IPS-20b (cell line): ENCODE measurements around the gene TRPM5.

ENCODE experiments used
- H3K27ac ChIP-seq: one replicate; pipeline ENCODE4 v1.5.1; 2013; ENCODE audit warnings: low read length
- H3K27me3 ChIP-seq: 2 replicates; pipeline ENCODE4 v1.6.1; 2013; ENCODE audit warnings: mild to moderate bottlenecking, low read length, inconsistent platforms; ENCODE audit not compliant: insufficient read depth
- H3K36me3 ChIP-seq: 2 replicates; pipeline ENCODE4 v1.6.1; 2013; ENCODE audit warnings: low read depth, mild to moderate bottlenecking, inconsistent platforms, low read length, moderate library complexity; ENCODE audit not compliant: insufficient read depth
- H3K4me1 ChIP-seq: 2 replicates; pipeline ENCODE4 v1.6.1; 2013; ENCODE audit warnings: mild to moderate bottlenecking, control low read depth, inconsistent platforms, low read length, moderate library complexity; ENCODE audit not compliant: insufficient read depth
- H3K4me3 ChIP-seq: 2 replicates; pipeline ENCODE4 v1.5.1; 2013; ENCODE audit warnings: mild to moderate bottlenecking, low read length, inconsistent platforms
- H3K9ac ChIP-seq: 2 replicates; pipeline ENCODE4 v1.6.1; 2013; ENCODE audit warnings: low read depth, mild to moderate bottlenecking, inconsistent platforms, low read length, moderate library complexity
- H3K9me3 ChIP-seq: 2 replicates; pipeline ENCODE4 v1.6.1; 2013; ENCODE audit warnings: mild to moderate bottlenecking, low read depth, low read length, inconsistent platforms; ENCODE audit not compliant: insufficient read depth

Gene TRPM5

DNA sequence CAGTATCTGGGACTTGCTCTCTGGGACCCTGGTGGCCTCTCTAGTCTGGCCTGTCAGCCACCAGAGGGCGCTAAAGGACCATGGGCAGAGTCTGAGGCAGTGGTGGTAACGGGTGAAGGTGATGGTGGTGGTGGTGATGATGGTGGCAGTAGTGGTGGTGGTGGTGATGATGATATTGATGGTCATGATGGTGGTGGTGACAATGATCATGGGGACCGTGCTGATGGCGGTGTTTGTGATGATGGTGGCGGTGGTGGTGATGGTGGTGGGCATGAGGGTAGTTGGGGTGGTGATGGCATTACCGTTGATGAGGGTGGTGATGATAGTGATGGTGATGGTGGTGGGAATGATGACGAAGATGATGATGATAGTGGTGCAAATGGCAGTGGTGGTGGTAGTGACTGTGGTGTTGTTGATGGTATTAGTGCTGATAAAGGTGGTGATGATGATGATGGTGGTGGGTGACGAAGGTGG is 16.0 kb downstream of the TRPM5 start:
- H3K9ac ChIP-seq, result no peak overlapping the region
- H3K27ac ChIP-seq, result no peak overlapping the region
- H3K4me1 ChIP-seq, result no peaks in the 10 kb centered on the region
- peaks cover 7% of the 10 kb centered on the region; the same call in 1 of the 2 replicates for H3K9me3 ChIP-seq
- no peaks in the 10 kb centered on the region for H3K36me3 ChIP-seq
- no peak overlapping the region for H3K4me3 ChIP-seq
- H3K27me3 ChIP-seq, result no peaks in the 10 kb centered on the region

DNA sequence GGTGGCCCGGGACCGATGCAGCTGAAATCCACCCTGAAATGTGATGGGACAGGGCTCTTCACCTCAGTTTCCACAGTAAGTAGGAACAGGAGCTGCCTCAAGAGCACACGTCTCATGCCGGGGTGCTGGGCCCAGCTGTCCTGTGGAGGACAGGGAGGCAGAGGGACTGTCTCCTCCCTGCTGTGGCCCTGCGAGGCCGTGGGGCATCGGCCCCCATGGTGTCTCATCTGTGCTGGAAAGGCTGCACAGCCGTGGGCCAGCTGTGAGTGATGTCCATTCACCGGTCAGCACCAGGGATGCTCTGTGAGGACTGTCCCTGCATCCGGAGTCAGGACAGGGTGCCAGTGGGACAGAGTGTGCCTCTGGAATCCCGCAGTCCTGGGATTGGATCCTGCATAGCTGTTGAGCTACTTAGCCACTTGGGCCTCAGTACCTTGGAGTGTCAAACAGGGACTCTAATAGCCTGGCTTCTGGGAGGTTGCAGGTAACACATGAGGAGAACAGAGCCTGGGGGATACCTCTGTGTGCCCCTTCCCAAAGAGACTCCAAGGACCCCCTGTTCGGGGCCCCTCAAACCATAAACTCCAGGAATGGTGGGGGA is 16.5 kb downstream of the TRPM5 start:
- Histone ChIP-seq H3K4me1 (no peaks in the 10 kb centered on the region), H3K9ac (no peak overlapping the region), H3K27ac (no peak overlapping the region), H3K36me3 (no peaks in the 10 kb centered on the region), H3K4me3 (no peak overlapping the region), H3K9me3 (peaks cover 7% of the 10 kb centered on the region; the same call in 1 of the 2 replicates), H3K27me3 (no peaks in the 10 kb centered on the region)

DNA sequence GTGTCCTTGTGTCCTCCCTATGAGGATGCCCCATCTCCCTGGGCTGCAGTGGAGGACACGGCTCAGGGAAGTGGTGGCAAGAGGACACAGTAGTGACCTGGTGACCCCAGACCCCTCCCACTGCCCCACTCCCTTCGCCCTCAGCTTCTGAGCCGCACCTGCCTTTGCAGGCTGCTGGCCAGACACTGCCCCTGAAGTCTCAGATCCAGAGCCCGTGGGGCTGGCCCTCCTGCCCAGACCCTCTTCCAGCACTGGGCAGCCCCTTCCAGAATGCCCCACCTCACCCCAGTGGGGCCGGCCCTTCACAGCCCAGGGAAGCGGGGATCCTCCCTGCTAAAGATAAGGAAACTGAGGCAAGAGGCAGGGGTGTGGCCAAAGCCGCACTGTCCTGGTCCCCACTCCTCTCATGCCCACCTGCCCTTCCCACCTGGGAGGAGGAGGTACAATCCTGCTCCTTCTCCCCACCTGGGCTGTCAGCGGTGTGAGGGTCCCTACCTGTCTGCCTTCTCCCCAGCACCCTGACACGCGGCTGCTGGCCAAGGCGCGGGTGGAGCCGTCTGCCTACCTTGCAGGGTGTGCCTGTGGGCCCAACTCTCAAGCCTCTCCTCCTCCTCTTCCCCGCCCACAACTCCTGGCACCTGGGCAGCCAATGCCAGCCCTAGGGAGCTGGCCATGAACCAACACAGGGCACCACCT is 17.3 kb downstream of the TRPM5 start:
- Histone ChIP-seq H3K36me3 (no peaks in the 10 kb centered on the region), H3K4me1 (no peaks in the 10 kb centered on the region), H3K9me3 (peaks cover 7% of the 10 kb centered on the region; the same call in 1 of the 2 replicates), H3K4me3 (no peak overlapping the region), H3K9ac (no peak overlapping the region), H3K27me3 (no peaks in the 10 kb centered on the region), H3K27ac (no peak overlapping the region)

DNA sequence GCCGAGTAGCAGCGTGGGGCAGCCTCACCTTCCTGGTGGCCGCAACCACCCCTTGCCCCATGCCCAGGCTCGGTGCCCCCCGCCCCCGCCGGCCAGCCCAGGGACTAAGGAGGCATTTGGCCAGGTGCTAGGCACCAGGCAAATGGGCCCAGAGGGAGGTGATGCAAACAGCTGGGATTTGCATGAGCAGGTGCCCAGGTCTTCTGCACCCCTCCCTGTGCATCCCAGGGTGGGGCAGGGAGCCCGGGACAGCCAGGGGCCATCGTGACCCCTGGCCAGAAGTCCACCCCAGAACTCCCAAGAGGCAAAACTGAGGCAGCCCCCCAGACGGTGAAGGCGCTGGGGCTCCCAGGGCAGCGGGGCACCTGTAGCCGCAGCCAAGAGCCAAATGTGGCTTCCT is 18.1 kb downstream of the TRPM5 start:
- no peaks in the 10 kb centered on the region for H3K36me3 ChIP-seq
- peaks cover 7% of the 10 kb centered on the region; the same call in 1 of the 2 replicates for H3K9me3 ChIP-seq
- no peak overlapping the region for H3K27ac ChIP-seq

DNA sequence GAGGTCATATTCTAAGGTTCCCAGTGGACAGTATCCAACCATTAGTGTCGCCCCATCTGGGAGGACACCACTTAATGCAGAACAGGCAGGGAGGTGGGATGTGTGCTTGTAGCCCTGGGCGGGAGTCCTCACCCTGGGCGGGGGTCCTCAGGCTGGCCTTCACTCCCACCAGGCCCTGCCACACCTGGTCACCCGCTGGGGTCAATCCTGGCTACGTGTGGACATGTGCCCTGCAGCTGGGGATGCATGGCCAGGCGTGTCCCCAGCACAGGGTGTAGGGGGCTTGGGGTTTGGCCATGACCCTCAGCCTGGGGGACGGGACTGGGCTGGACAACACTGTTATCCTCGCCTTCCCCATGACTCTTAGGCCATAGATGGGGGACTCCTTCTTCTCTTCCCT is 18.8 kb downstream of the TRPM5 start:
- Histone ChIP-seq H3K4me1 (no peaks in the 10 kb centered on the region), H3K36me3 (no peaks in the 10 kb centered on the region), H3K4me3 (no peak overlapping the region), H3K9ac (no peak overlapping the region), H3K27me3 (no peaks in the 10 kb centered on the region), H3K27ac (no peak overlapping the region), H3K9me3 (peaks cover 7% of the 10 kb centered on the region; the same call in 1 of the 2 replicates)

More for the DNA sequence above, 18.1 kb downstream of the TRPM5 start:
- Histone ChIP-seq H3K4me3 (no peak overlapping the region), H3K27me3 (no peaks in the 10 kb centered on the region), H3K4me1 (no peaks in the 10 kb centered on the region), H3K9ac (no peak overlapping the region)

DNA sequence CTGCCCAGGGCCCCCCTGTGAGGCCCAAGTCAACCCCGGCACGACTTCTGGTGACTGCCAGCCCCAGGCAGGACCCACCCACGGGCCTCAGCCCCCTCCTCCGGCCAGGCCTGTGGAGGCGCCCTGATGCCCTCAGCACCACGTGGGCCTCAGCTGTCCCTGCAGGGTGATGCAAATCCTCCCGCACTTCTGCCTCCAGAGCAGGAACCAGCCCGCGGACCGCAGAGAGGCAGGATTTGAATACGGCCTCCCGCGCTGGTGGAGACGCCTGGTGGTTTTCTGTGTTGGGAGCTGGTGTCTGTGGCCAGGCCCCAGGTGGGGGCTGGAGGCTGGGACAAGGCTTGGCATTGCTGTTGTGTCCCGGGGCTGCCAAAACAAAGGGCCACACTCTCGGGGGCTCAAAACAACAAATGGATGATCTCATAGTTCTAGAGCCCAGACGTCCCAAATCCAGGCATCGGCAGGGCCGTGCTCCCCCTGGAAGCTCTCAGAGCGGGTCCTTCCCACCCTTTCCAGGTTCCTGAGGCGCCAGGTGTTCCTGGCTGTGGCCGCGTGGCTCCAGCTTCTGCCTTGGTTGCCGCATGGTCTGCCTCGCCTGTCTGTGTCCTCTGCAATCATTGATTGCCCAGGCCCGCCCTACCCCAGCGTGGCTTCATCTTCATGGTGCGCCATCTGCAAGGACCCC is 19.4 kb downstream of the TRPM5 start:
- no peak overlapping the region for H3K27ac ChIP-seq
- no peaks in the 10 kb centered on the region for H3K36me3 ChIP-seq
- no peak overlapping the region for H3K9ac ChIP-seq
- no peaks in the 10 kb centered on the region for H3K4me1 ChIP-seq
- no peaks in the 10 kb centered on the region; the same call in 1 of the 2 replicates for H3K27me3 ChIP-seq
- H3K4me3 ChIP-seq, result no peak overlapping the region
- H3K9me3 ChIP-seq, result peaks cover 5% of the 10 kb centered on the region; the same call in 1 of the 2 replicates

DNA sequence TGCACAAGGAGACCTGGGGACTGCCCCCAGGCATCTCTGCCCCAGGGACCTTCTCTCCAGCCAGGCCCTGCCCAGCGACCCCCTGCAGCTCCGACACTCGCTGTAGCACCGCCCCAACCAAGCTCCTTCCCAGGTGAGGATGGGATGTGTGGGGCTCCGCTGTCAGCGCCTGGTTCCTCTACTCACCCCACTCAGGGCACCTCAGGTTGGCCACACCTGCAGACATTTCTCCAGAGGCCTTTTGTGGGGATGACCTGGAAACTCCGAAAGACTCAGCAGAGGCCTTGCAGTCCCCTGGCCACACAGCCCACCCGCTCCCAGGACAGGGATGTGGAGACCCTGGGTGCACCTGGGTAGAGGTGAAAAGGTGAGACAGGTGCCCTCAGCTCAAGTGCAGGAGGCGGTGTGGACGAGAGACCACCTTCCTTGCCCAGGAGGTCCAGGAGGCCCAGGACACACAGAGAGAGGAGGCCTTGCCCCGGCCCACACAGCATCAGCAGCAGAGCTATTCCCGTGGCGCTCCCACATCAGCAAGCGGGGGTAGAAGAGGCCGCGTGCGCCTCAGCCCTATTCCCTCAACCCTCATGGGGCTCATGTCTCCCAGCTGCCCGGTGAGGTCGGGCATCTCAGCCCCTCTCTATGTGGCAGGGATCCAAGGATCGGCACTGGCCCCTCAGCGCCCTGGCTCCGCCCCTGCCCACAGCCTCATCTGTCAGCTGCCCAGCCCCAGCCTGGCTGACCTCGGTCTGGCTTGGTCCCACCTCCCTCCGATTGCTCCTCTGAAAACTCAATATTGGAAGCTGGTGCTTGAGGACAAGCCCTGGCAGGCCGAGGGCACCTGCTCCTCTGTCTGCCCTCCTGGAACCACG is 20.9 kb downstream of the TRPM5 start:
- Histone ChIP-seq H3K27me3 (no peaks in the 10 kb centered on the region; the same call in 1 of the 2 replicates), H3K9ac (no peak overlapping the region), H3K27ac (no peak overlapping the region), H3K9me3 (no peaks in the 10 kb centered on the region), H3K4me3 (no peak overlapping the region), H3K4me1 (no peaks in the 10 kb centered on the region), H3K36me3 (no peaks in the 10 kb centered on the region)

DNA sequence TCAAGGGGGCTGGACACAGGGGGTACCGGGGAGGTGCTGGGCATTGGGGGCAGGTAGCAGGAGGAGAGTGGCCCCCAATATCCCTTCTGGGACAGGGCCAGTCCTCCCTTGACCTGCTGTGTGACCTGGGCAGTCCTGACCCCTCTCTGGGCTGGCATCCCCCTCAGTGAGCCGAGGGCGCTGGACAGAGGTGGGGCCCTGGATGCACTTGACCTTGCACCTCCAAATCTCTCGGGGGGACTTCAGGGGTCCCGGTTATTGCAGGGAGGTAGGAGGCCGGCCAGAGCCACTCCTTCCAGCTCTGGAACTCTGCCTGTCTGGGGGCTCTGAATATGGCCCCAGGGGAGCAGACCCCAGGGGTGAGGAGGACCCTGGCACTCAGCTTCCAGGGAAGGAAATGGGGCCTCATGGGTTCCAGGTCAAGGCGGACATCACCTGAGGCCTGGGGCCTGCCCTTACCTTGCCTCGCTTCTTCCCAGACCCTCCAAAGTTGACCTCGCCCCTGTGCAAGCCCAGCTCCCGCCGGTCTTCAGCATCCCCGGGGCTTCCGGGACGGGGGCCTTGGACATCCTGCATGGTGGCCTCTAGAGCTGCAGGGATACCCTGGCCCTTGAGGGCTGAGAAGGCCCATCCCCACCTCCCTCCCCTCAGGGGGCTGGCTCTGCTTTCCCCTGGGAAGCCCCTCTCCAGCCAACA is 21.7 kb downstream of the TRPM5 start:
- H3K27ac ChIP-seq, result no peak overlapping the region
- H3K4me1 ChIP-seq, result no peaks in the 10 kb centered on the region
- no peaks in the 10 kb centered on the region; the same call in 1 of the 2 replicates for H3K27me3 ChIP-seq
- no peak overlapping the region for H3K9ac ChIP-seq
- H3K9me3 ChIP-seq, result no peaks in the 10 kb centered on the region
- no peak overlapping the region for H3K4me3 ChIP-seq
- no peaks in the 10 kb centered on the region for H3K36me3 ChIP-seq

DNA sequence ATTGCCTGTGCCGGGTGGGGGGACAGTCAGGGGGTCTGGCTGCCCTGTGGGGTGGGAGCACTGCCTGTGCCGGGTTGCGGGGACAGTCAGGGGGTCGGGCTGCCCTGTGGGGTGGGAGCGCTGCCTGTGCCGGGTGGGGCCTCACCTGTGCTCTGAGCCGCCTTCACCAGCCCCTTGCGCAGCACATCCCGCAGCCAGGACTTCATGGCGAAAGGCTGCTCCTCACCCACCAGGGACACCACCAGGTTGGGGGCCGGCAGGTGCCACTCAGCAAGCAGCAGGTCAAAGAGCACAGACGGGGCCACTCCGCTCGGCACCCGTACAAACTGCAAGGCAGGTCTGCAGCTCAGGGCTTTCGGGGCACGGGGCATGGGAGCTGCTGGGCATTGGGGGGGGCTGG is 22.3 kb downstream of the TRPM5 start:
- no peak overlapping the region for H3K4me3 ChIP-seq
- H3K9ac ChIP-seq, result no peak overlapping the region
- no peak overlapping the region for H3K27ac ChIP-seq
- H3K9me3 ChIP-seq, result no peaks in the 10 kb centered on the region
- no peaks in the 10 kb centered on the region for H3K36me3 ChIP-seq
- H3K4me1 ChIP-seq, result no peaks in the 10 kb centered on the region
- H3K27me3 ChIP-seq, result no peaks in the 10 kb centered on the region; the same call in 1 of the 2 replicates

DNA sequence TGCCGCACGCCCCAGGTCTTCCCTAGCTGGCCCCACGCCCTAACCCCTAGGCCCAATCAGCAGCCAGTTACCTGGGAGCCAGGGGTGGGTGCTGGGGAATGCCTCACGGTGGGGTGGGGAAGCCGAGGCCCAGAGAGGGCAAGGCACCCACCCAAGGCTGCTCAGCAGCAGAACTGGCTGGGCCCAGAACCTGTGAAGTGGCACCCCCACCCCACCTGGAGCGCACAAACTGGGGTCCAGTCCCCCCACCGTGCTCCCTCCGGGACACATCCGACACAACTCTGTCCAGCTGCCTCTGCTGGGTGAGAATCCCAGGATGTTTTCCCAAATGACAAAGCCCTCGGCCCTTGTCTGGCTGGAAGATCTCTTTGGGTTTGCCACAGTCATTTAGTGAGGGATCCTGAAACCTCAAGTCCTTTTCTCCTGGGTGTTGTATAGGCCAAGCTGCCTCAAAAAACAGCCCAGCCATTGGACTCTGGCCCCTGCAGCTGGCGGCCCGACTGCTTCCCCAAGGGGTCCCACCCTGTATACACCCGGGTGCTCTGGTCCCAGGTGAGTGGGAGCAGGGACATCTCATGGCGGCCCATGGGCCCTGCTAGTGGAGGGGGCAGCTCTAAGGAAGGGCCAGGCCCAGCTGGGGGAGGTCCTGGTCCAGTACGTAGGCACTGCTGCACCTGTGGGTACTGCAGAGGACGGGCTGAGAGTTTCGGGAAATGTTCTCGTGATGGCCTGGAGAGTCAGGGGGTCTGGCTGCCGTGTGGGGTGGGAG is 22.9 kb downstream of the TRPM5 start:
- Histone ChIP-seq H3K4me1 (no peaks in the 10 kb centered on the region), H3K9ac (no peak overlapping the region), H3K27me3 (no peaks in the 10 kb centered on the region; the same call in 1 of the 2 replicates), H3K27ac (no peak overlapping the region), H3K4me3 (no peak overlapping the region), H3K9me3 (no peaks in the 10 kb centered on the region), H3K36me3 (no peaks in the 10 kb centered on the region)
